ENCODE results near the gene MAP3K13.

DNA sequence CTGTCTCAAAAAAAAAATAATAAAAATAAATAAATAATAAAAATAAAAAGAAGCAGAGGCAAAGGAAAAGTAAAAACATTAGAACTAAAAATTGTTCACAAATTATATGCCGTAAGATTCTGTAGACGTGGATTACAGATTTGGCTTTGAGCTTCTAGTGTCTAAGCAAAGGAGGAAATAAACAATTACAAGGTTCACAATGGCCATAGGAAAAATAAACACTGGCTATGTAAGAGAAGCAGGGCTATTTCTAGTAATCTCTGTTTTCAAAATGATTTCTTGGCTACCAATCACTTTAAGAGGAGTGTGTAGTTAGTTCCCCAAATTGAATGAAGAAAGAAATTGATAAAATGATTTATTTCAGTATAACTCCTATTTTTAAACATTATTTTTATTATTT lies 81.4 kb downstream of the MAP3K13 start:
- TF ChIP-seq POLR2A (IDR thresholded peaks at IDR 0.05; ENCODE audit: low read depth, low read length) (no peak), POLR2AphosphoS5 (IDR thresholded peaks at IDR 0.05; ENCODE audit: low read depth, low read length) (no peak)

All from GM12892 (cell line).